OCI-LY1 (cell line): ENCODE results near the gene USP48.
"Not testable (repeated sequence)": the region's sequence is repeated elsewhere in the genome, so short reads cannot be mapped to it uniquely, and the experiment has no call there.

Experiments
- H2AFZ ChIP-seq: fragments of 200-600 bp; sonication (generic), shearing (Covaris generic); 2 replicates; pipeline ENCODE4 v1.6.0; 2014; ENCODE audit warnings: antibody characterized with exemption, mild to moderate bottlenecking, low read length
- H3F3A ChIP-seq: fragments of 200-600 bp; sonication (generic), shearing (Covaris generic); 2 replicates; pipeline ENCODE4 v1.6.0; 2014; ENCODE audit warnings: mild to moderate bottlenecking, antibody characterized with exemption, low read length, moderate library complexity; ENCODE audit not compliant: insufficient read depth
- H3K27ac ChIP-seq: fragments of 200-600 bp; sonication (generic); 2 replicates; pipeline ENCODE4 v1.5.1; 2014; ENCODE audit warnings: low read length, mixed run types, mild to moderate bottlenecking, low read depth; ENCODE audit not compliant: poor library complexity, severe bottlenecking
- H3K27me3 ChIP-seq: fragments of 200-600 bp; sonication (generic); 2 replicates; pipeline ENCODE4 v1.6.0; 2014; ENCODE audit warnings: antibody characterized with exemption, mild to moderate bottlenecking, low read length, moderate library complexity; ENCODE audit not compliant: insufficient read depth
- H3K36me3 ChIP-seq: fragments of 200-600 bp; sonication (generic); 2 replicates; pipeline ENCODE4 v1.6.1; 2014; ENCODE audit warnings: mild to moderate bottlenecking, antibody characterized with exemption, low read length, moderate library complexity, mixed read lengths; ENCODE audit not compliant: insufficient read depth
- H3K4me1 ChIP-seq: fragments of 200-600 bp; sonication (generic); 2 replicates; pipeline ENCODE4 v1.5.1; 2014; ENCODE audit warnings: mild to moderate bottlenecking, low read length, moderate library complexity; ENCODE audit not compliant: insufficient read depth, severe bottlenecking
- H3K4me2 ChIP-seq: fragments of 200-600 bp; sonication (generic), shearing (Covaris generic); 2 replicates; pipeline ENCODE4 v1.6.1; 2014; ENCODE audit warnings: low read length
- H3K4me3 ChIP-seq: fragments of 200-600 bp; sonication (generic); 2 replicates; pipeline ENCODE4 v1.5.1; 2014; ENCODE audit warnings: low read length, low read depth, mild to moderate bottlenecking, mixed read lengths; ENCODE audit not compliant: poor library complexity, severe bottlenecking
- H3K79me2 ChIP-seq: fragments of 200-600 bp; shearing (Covaris generic); 2 replicates; pipeline ENCODE4 v1.6.1; 2016; ENCODE audit warnings: mixed run types, low read length, mixed read lengths; ENCODE audit not compliant: insufficient read depth
- H3K9ac ChIP-seq: fragments of 200-600 bp; sonication (generic), shearing (Covaris generic); 2 replicates; pipeline ENCODE4 v1.6.1; 2014; ENCODE audit warnings: mild to moderate bottlenecking, low read length, mixed read lengths
- H3K9me2 ChIP-seq: fragments of 200-600 bp; sonication (generic), shearing (Covaris generic); 2 replicates; pipeline ENCODE4 v1.6.1; 2014; ENCODE audit warnings: low read depth, mild to moderate bottlenecking, low read length, mixed read lengths
- H3K9me3 ChIP-seq: fragments of 200-600 bp; shearing (Covaris generic); 2 replicates; pipeline ENCODE4 v1.6.1; 2014; ENCODE audit warnings: low read length, mixed read lengths
- H4K20me1 ChIP-seq: fragments of 200-600 bp; sonication (generic), shearing (Covaris generic); 2 replicates; pipeline ENCODE4 v1.6.0; 2016; ENCODE audit warnings: mild to moderate bottlenecking, low read length; ENCODE audit not compliant: insufficient read depth
- CTCF ChIP-seq: fragments of 200-600 bp; sonication (generic), shearing (Covaris generic); IDR thresholded peaks from 2 replicates; pipeline ENCODE4 v1.5.1; 2017; ENCODE audit warnings: mild to moderate bottlenecking, antibody characterized with exemption, low read length, moderate library complexity, mixed read lengths
- EZH2 ChIP-seq: fragments of 200-600 bp; sonication (generic), shearing (Covaris generic); IDR thresholded peaks from 2 replicates; pipeline ENCODE4 v1.8.0; 2017; ENCODE audit warnings: borderline replicate concordance, mixed run types, mild to moderate bottlenecking, antibody characterized with exemption, low read length, moderate library complexity, mixed read lengths

The USP48 gene

GRCh38 chr1:21827141-21827679 lies 44.3 kb upstream of the USP48 start:
- TF ChIP-seq EZH2, result no peak
- no peak for TF ChIP-seq CTCF
- Histone ChIP-seq H2AFZ (no peak overlapping the region), H3K79me2 (no peaks in the 10 kb centered on the region), H3K4me1 (no peaks in the 10 kb centered on the region), H3F3A (no peaks in the 10 kb centered on the region), H3K4me2 (no peak overlapping the region), H3K27ac (no peak overlapping the region), H3K9ac (no peak overlapping the region), H4K20me1 (no peaks in the 10 kb centered on the region), H3K27me3 (peaks cover 4% of the 10 kb centered on the region; the same call in 1 of the 2 replicates), H3K36me3 (no peaks in the 10 kb centered on the region), H3K9me3 (no peaks in the 10 kb centered on the region), H3K9me2 (no peaks in the 10 kb centered on the region), H3K4me3 (no peak overlapping the region)

GRCh38 chr1:21826694-21827093 lies 43.7 kb upstream of the USP48 start:
- H3K9ac ChIP-seq, H3K9me2 ChIP-seq, H3K4me3 ChIP-seq, H3K27me3 ChIP-seq, H3K4me1 ChIP-seq, H4K20me1 ChIP-seq, H3K27ac ChIP-seq, H3K4me2 ChIP-seq, H2AFZ ChIP-seq, H3K79me2 ChIP-seq, H3F3A ChIP-seq, H3K9me3 ChIP-seq, H3K36me3 ChIP-seq: not testable (repeated sequence)

- Histone ChIP-seq H3K27me3 (peaks cover 8% of the 10 kb centered on the region; the same call in 1 of the 2 replicates), H2AFZ (no peak overlapping the region), H3K4me1 (no peaks in the 10 kb centered on the region), H3K27ac (no peak overlapping the region), H3K4me3 (no peak overlapping the region), H3K36me3 (no peaks in the 10 kb centered on the region), H3K9me3 (no peaks in the 10 kb centered on the region), H3F3A (no peaks in the 10 kb centered on the region), H3K4me2 (no peak overlapping the region), H3K9me2 (no peaks in the 10 kb centered on the region), H3K9ac (no peak overlapping the region), H3K79me2 (no peaks in the 10 kb centered on the region), H4K20me1 (no peaks in the 10 kb centered on the region)
- TF ChIP-seq EZH2 (no peak), CTCF (no peak)
These were observed 42.4 kb upstream of the USP48 start for GRCh38 chr1:21825393-21825792.

- Histone ChIP-seq H3K79me2 (no peaks in the 10 kb centered on the region), H3K36me3 (no peaks in the 10 kb centered on the region)
- TF ChIP-seq CTCF (no peak), EZH2 (no peak)
These were observed 42.0 kb upstream of the USP48 start for GRCh38 chr1:21824926-21825325.

More at GRCh38 chr1:21824926-21825325, 42.0 kb upstream of the USP48 start:
- no peaks in the 10 kb centered on the region for H3K9me2 ChIP-seq
- no peaks in the 10 kb centered on the region for H4K20me1 ChIP-seq
- no peaks in the 10 kb centered on the region for H3K4me1 ChIP-seq
- H2AFZ ChIP-seq, result no peak overlapping the region
- no peaks in the 10 kb centered on the region for H3F3A ChIP-seq
- no peak overlapping the region for H3K27ac ChIP-seq
- peaks cover 6% of the 10 kb centered on the region; the same call in 1 of the 2 replicates for H3K27me3 ChIP-seq
- no peak overlapping the region for H3K4me3 ChIP-seq
- H3K4me2 ChIP-seq, result no peak overlapping the region
- no peaks in the 10 kb centered on the region for H3K9me3 ChIP-seq
- no peak overlapping the region for H3K9ac ChIP-seq
